Measurements from ENCODE around the gene ALDOB.

Gene ALDOB

DNA sequence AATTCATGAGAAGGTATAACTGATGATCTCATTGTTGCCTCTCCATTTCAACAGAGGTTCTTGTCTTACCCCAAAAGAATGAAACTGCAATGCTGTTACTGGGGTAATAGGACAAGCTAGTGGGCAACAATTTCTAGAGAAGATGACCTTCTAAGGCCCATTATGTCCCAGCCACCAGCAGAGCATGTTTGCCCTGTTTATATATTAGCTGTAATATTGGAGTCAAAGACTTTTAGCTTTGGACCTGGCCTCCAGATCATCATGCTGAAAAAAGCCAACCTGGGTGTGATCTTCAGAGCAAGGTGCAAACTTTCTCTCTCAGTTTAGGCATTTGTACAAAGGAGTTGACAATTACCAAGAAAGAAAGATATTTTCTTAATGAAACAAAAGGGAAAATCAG lies 3.4 kb downstream of the ALDOB start:
- Histone ChIP-seq H3K36me3 (ENCODE audit: control insufficient read depth in 2 of 2, insufficient read depth in 2 of 2, low read length in 2 of 2) (no peaks in the 10 kb centered on the region), H3K27me3 (ENCODE audit: control insufficient read depth in 2 of 2, insufficient read depth in 2 of 2, low read length in 2 of 2) (no peaks in the 10 kb centered on the region), H3K9me3 (ENCODE audit: control insufficient read depth in 2 of 2, low read length in 2 of 2) (no peaks in the 10 kb centered on the region), H3K4me3 (ENCODE audit: low read length in 2 of 2) (no peak overlapping the region), H3K4me1 (ENCODE audit: control insufficient read depth in 2 of 2, insufficient read depth in 2 of 2, low read length in 2 of 2) (peaks cover 3% of the 10 kb centered on the region in 2 donors), H3K9ac (ENCODE audit: low read depth in 1 of 2, low read length in 2 of 2) (no peak overlapping the region), H3K27ac (ENCODE audit: low read depth in 2 of 2, low read length in 2 of 2) (no peak overlapping the region)

DNA sequence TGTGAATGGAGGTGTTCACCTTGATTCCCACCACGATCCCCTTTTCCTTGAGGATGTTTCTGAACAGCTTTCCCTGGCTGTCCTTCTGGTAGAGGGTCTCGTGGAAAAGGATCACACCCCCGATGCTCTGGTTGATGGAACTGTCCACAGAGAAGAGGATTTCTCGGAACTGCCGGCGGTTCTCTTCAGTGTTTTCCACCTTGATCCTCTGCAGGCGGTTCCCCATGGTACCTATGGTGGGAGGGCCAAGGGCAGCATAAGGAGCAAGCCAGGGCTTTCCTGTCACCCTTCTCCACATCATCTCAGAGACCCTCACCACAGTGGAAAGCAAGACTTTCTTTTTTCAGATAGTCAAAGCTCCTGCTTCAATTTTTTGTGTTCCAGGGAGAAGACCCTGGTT lies 5.8 kb downstream of the ALDOB start:
- H3K27me3 ChIP-seq (ENCODE audit: control insufficient read depth in 2 of 2, insufficient read depth in 2 of 2, low read length in 2 of 2): no peaks in the 10 kb centered on the region
- H3K27ac ChIP-seq (ENCODE audit: low read depth in 2 of 2, low read length in 2 of 2): no peak overlapping the region
- no peaks in the 10 kb centered on the region for H3K9me3 ChIP-seq (ENCODE audit: control insufficient read depth in 2 of 2, low read length in 2 of 2)
- no peaks in the 10 kb centered on the region for H3K36me3 ChIP-seq (ENCODE audit: control insufficient read depth in 2 of 2, insufficient read depth in 2 of 2, low read length in 2 of 2)
- H3K4me3 ChIP-seq (ENCODE audit: low read length in 2 of 2): no peak overlapping the region
- peaks cover 3% of the 10 kb centered on the region in 2 donors for H3K4me1 ChIP-seq (ENCODE audit: control insufficient read depth in 2 of 2, insufficient read depth in 2 of 2, low read length in 2 of 2)
- H3K9ac ChIP-seq (ENCODE audit: low read depth in 1 of 2, low read length in 2 of 2): no peak overlapping the region

DNA sequence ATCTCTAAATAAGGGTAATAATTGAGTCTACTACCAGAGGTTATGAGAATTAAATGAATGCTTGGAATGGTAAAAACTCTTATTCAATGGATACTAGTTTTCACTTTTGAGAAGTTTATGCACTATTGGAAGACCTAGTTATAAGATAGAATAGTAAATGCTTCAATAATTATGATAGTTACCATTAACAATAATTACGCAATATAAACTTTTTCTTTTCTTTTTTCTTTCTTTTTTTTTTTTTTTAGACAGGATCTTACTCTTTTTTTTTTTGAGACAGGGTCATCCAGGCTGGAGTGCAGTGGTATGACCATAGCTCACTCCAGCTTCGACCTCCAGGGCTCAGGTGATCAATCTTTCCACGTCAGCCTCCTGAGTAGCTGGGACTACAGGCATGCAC lies 6.7 kb downstream of the ALDOB start:
- Histone ChIP-seq H3K27ac (ENCODE audit: low read depth in 2 of 2, low read length in 2 of 2) (no peak overlapping the region), H3K9ac (ENCODE audit: low read depth in 1 of 2, low read length in 2 of 2) (no peak overlapping the region), H3K4me1 (ENCODE audit: control insufficient read depth in 2 of 2, insufficient read depth in 2 of 2, low read length in 2 of 2) (peaks cover 0 to 3% of the 10 kb centered on the region in 2 donors), H3K36me3 (ENCODE audit: control insufficient read depth in 2 of 2, insufficient read depth in 2 of 2, low read length in 2 of 2) (no peaks in the 10 kb centered on the region), H3K4me3 (ENCODE audit: low read length in 2 of 2) (no peak overlapping the region), H3K9me3 (ENCODE audit: control insufficient read depth in 2 of 2, low read length in 2 of 2) (no peaks in the 10 kb centered on the region), H3K27me3 (ENCODE audit: control insufficient read depth in 2 of 2, insufficient read depth in 2 of 2, low read length in 2 of 2) (no peaks in the 10 kb centered on the region)

DNA sequence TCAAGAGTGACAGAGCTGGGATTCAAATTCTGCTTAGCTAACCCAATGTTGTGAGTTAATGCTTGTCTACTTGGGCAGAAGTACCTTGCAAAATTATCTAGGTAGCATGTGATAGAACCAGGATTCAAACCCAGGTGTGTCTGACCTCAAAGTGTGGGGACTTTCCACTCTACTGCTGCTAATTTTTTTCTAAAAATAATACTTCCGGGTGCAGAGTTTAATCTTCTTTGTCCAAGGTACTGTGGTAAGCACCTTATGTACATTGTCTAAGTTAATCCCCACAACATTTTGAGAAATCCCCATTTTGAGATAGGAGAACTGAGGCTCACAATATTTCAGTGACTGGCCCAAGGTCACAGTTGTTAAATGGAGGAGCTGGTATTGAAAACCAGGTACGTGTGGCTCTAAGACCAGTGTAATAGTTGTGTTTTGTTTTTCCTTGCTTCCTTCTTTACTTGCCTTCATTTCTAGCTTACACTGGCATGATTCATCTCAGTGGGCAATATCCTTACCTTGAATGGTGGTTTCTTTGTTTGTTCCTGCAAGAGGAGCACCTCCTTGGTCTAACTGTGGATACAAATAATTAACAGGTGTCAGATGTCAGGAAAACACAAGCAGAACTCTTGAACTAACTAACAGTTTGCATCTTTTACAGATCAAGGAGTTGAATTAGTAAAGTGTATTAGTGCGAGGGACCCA lies 7.5 kb downstream of the ALDOB start:
- H3K4me1 ChIP-seq (ENCODE audit: control insufficient read depth in 2 of 2, insufficient read depth in 2 of 2, low read length in 2 of 2): peaks cover 0 to 3% of the 10 kb centered on the region in 2 donors
- H3K27ac ChIP-seq (ENCODE audit: low read depth in 2 of 2, low read length in 2 of 2): no peak overlapping the region
- H3K27me3 ChIP-seq (ENCODE audit: control insufficient read depth in 2 of 2, insufficient read depth in 2 of 2, low read length in 2 of 2): no peaks in the 10 kb centered on the region
- no peaks in the 10 kb centered on the region for H3K9me3 ChIP-seq (ENCODE audit: control insufficient read depth in 2 of 2, low read length in 2 of 2)
- no peak overlapping the region for H3K9ac ChIP-seq (ENCODE audit: low read depth in 1 of 2, low read length in 2 of 2)
- H3K36me3 ChIP-seq (ENCODE audit: control insufficient read depth in 2 of 2, insufficient read depth in 2 of 2, low read length in 2 of 2): no peaks in the 10 kb centered on the region
- no peak overlapping the region for H3K4me3 ChIP-seq (ENCODE audit: low read length in 2 of 2)

DNA sequence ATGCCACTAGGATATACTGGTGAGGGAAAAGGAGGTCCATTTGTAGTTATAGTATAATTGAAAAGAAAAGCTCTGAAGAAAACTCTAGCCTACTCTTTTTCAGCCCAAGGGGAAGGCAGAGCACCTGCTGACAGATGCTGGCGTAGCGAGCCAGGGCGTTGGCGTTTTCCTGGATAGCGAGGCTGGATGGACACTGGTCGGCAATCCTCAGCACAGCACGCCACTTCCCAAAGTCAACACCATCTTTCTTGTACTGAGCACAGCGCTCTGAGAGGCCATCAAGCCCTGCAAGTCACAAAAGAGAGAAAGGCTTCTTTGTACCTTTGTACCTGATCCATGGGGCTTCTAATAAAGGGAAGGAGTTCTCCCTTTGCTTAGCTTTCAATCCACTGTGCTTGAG lies 8.2 kb downstream of the ALDOB start:
- Histone ChIP-seq H3K4me3 (ENCODE audit: low read length in 2 of 2) (no peak overlapping the region), H3K9me3 (ENCODE audit: control insufficient read depth in 2 of 2, low read length in 2 of 2) (no peaks in the 10 kb centered on the region), H3K36me3 (ENCODE audit: control insufficient read depth in 2 of 2, insufficient read depth in 2 of 2, low read length in 2 of 2) (no peaks in the 10 kb centered on the region), H3K27ac (ENCODE audit: low read depth in 2 of 2, low read length in 2 of 2) (no peak overlapping the region), H3K27me3 (ENCODE audit: control insufficient read depth in 2 of 2, insufficient read depth in 2 of 2, low read length in 2 of 2) (no peaks in the 10 kb centered on the region), H3K4me1 (ENCODE audit: control insufficient read depth in 2 of 2, insufficient read depth in 2 of 2, low read length in 2 of 2) (peaks cover 0 to 3% of the 10 kb centered on the region in 2 donors), H3K9ac (ENCODE audit: low read depth in 1 of 2, low read length in 2 of 2) (no peak overlapping the region)

DNA sequence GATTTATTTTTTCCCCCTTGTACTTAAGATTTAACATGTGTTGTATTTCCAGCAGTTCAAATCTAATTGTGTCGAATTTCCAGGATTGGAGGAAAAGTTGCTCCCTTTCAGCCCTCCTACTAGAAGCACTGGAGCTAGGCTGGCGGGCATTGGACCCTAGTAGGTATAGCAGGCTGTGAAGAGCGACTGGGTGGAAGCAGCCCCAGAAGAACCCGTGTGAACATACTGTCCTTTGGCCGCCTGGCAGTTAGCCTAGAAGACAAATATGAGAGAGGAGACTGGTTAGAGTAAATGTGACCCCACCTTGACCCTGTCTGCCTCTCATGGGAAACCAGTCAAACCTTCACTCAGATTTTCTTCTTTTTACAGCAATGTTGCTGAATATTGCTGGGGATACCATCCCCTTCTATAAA lies 13.9 kb downstream of the ALDOB start:
- Histone ChIP-seq H3K36me3 (ENCODE audit: control insufficient read depth in 2 of 2, insufficient read depth in 2 of 2, low read length in 2 of 2) (no peaks in the 10 kb centered on the region), H3K9ac (ENCODE audit: low read depth in 1 of 2, low read length in 2 of 2) (no peak overlapping the region), H3K9me3 (ENCODE audit: control insufficient read depth in 2 of 2, low read length in 2 of 2) (no peaks in the 10 kb centered on the region), H3K27me3 (ENCODE audit: control insufficient read depth in 2 of 2, insufficient read depth in 2 of 2, low read length in 2 of 2) (no peaks in the 10 kb centered on the region), H3K4me1 (ENCODE audit: control insufficient read depth in 2 of 2, insufficient read depth in 2 of 2, low read length in 2 of 2) (peaks cover 0 to 5% of the 10 kb centered on the region in 2 donors), H3K4me3 (ENCODE audit: low read length in 2 of 2) (no peak overlapping the region), H3K27ac (ENCODE audit: low read depth in 2 of 2, low read length in 2 of 2) (no peak overlapping the region)

DNA sequence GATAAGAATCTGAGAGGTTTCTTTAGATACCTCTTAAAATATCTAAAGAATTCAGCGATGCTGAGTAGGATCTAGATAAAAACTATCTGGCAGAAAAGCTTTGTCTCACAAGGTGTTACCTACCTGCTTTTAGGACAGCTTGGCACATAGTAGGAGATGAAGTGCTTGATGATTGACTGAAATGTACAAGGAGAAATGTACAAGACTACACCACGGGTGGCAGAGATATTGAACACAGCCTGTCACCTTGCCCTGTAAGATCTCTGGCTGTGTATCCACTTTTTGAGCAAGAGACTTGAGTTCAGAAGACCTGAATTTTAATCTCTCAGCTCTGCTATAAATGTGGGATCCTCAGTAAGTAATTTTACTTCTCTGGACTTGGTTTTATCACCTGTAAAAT lies 15.7 kb downstream of the ALDOB start:
- Histone ChIP-seq H3K27me3 (ENCODE audit: control insufficient read depth in 2 of 2, insufficient read depth in 2 of 2, low read length in 2 of 2) (no peaks in the 10 kb centered on the region), H3K4me3 (ENCODE audit: low read length in 2 of 2) (no peak overlapping the region), H3K27ac (ENCODE audit: low read depth in 2 of 2, low read length in 2 of 2) (no peak overlapping the region), H3K9me3 (ENCODE audit: control insufficient read depth in 2 of 2, low read length in 2 of 2) (peaks cover 0 to 3% of the 10 kb centered on the region in 2 donors), H3K4me1 (ENCODE audit: control insufficient read depth in 2 of 2, insufficient read depth in 2 of 2, low read length in 2 of 2) (peaks cover 0 to 5% of the 10 kb centered on the region in 2 donors), H3K36me3 (ENCODE audit: control insufficient read depth in 2 of 2, insufficient read depth in 2 of 2, low read length in 2 of 2) (no peaks in the 10 kb centered on the region), H3K9ac (ENCODE audit: low read depth in 1 of 2, low read length in 2 of 2) (no peak overlapping the region)

DNA sequence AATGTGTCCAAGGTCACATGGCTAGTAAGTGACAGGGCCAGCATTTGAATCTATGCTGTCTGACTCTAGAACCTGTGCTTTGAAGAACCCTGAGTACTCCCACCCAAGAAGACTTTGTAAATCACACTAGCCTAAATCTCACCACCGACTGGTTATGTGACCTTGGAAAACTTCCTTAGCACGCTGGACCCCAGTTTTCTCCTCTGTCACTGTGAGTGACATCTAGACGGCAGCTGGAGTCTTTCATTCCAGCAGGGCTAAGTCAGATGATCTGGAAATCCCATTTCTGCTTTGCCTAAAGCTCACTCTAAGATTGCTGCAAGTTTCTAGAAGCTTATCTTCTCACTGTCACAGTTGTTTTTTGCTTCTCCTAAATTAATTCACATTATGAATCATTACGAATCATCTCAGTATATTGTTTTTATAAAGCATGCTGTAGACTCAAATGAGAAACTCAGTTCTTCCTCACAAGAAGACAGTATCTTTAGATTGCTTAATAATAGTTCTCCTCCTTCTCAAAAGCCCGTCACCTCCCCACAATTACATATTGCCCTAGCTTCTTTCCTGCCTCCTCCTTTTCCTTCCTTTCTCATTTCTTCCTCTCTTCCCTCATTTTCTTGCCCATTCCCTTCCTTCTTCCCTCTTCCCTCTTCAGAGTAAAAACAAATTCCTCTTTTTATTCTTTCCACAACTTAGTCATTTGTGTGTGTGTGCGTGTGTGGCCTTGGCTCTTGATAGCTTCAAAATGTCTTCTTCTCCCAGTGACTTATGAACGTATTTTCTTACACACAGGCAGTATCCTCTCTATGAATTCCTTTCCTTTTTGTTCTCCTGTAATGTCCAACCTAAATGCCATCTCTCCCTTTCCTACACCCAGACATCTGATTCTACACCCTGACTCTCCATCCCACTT lies 16.8 kb downstream of the ALDOB start:
- Histone ChIP-seq H3K27ac (ENCODE audit: low read depth in 2 of 2, low read length in 2 of 2) (no peak overlapping the region), H3K36me3 (ENCODE audit: control insufficient read depth in 2 of 2, insufficient read depth in 2 of 2, low read length in 2 of 2) (no peaks in the 10 kb centered on the region), H3K4me1 (ENCODE audit: control insufficient read depth in 2 of 2, insufficient read depth in 2 of 2, low read length in 2 of 2) (peaks cover 0 to 5% of the 10 kb centered on the region in 2 donors), H3K9ac (ENCODE audit: low read depth in 1 of 2, low read length in 2 of 2) (no peak overlapping the region), H3K4me3 (ENCODE audit: low read length in 2 of 2) (no peak overlapping the region), H3K27me3 (ENCODE audit: control insufficient read depth in 2 of 2, insufficient read depth in 2 of 2, low read length in 2 of 2) (no peaks in the 10 kb centered on the region), H3K9me3 (ENCODE audit: control insufficient read depth in 2 of 2, low read length in 2 of 2) (peaks cover under 1 to 3% of the 10 kb centered on the region in 2 donors)

DNA sequence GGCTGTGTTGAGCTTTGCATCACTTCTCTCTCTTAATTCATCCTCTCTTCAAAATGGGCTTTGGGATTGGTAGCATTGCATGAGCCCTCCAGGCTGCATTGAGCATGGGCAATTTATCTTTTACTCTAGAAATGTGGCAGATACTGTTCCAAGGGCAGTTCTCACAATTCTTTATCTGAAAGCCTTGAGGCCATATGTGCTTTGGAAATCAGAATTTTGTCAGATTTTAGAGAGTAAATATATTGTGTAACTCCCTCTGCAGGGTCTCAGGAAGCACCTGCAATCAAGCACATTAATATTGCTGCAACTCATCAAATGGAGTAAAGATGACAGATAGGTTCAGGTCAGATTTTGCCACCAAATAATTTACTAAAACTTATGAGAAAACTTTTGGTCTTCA lies 17.6 kb downstream of the ALDOB start:
- peaks cover 3 to 5% of the 10 kb centered on the region in 2 donors for H3K9me3 ChIP-seq (ENCODE audit: control insufficient read depth in 2 of 2, low read length in 2 of 2)
- no peaks in the 10 kb centered on the region for H3K27me3 ChIP-seq (ENCODE audit: control insufficient read depth in 2 of 2, insufficient read depth in 2 of 2, low read length in 2 of 2)
- H3K9ac ChIP-seq (ENCODE audit: low read depth in 1 of 2, low read length in 2 of 2): no peak overlapping the region
- H3K36me3 ChIP-seq (ENCODE audit: control insufficient read depth in 2 of 2, insufficient read depth in 2 of 2, low read length in 2 of 2): no peaks in the 10 kb centered on the region
- no peak overlapping the region for H3K27ac ChIP-seq (ENCODE audit: low read depth in 2 of 2, low read length in 2 of 2)
- no peak overlapping the region for H3K4me3 ChIP-seq (ENCODE audit: low read length in 2 of 2)
- H3K4me1 ChIP-seq (ENCODE audit: control insufficient read depth in 2 of 2, insufficient read depth in 2 of 2, low read length in 2 of 2): peaks cover 0 to 5% of the 10 kb centered on the region in 2 donors

DNA sequence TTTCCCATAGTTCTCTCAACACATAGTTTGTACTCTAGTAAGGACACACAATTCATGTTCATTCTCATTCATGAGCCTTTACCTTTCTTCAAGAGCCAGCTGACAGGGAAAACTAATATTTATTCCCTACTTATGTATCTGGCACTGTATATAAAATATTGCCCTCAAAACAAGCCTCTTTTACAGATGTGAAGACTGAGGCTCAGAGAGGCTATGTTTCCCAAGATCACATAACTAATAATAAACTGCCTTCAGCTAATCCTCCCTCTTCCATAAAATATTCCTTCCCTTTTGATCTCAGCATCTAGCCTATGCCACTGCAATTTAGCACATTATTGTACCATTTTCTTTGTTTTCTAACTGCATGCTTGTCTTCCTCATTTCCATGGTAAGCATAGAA lies 18.2 kb downstream of the ALDOB start:
- peaks cover 0 to 5% of the 10 kb centered on the region in 2 donors for H3K4me1 ChIP-seq (ENCODE audit: control insufficient read depth in 2 of 2, insufficient read depth in 2 of 2, low read length in 2 of 2)
- H3K4me3 ChIP-seq (ENCODE audit: low read length in 2 of 2): no peak overlapping the region
- H3K9me3 ChIP-seq (ENCODE audit: control insufficient read depth in 2 of 2, low read length in 2 of 2): peaks cover 3 to 8% of the 10 kb centered on the region in 2 donors
- H3K27ac ChIP-seq (ENCODE audit: low read depth in 2 of 2, low read length in 2 of 2): no peak overlapping the region
- no peaks in the 10 kb centered on the region for H3K27me3 ChIP-seq (ENCODE audit: control insufficient read depth in 2 of 2, insufficient read depth in 2 of 2, low read length in 2 of 2)
- no peak overlapping the region for H3K9ac ChIP-seq (ENCODE audit: low read depth in 1 of 2, low read length in 2 of 2)
- no peaks in the 10 kb centered on the region for H3K36me3 ChIP-seq (ENCODE audit: control insufficient read depth in 2 of 2, insufficient read depth in 2 of 2, low read length in 2 of 2)

All from mucosa of rectum (tissue), 2 donors.